Endothelial cell of umbilical vein (primary cell): ENCODE data around the gene KIF6. TPM values are rescaled to one million over a fixed set of nuclear protein-coding genes. Genes with fewer than 3 reads are reported as not detected.

Source experiments
- BruUV-seq: library from RNA; stranded (reverse); fragments of 400-500 nt; replicated peaks from 2 replicates; lab custom pipeline; 2021; lab: Mats Ljungman, UMichigan
- CTCF ChIA-PET: fragments of 300-600, 350-600 bp; sonication (Branson Sonifier 250); formaldehyde crosslinking; loops from one replicate; lab custom pipeline; 2021; ENCODE audit warnings: antibody characterized with exemption, inconsistent platforms; lab: Charles Lee
- POLR2A ChIA-PET: fragments of 300-600, 350-600 bp; sonication (Branson Sonifier 250); formaldehyde crosslinking; loops from one replicate; lab custom pipeline; 2021; ENCODE audit warnings: antibody characterized with exemption, inconsistent platforms; lab: Charles Lee
- DNase-seq: peaks from one replicate; pipeline ENCODE4 v3.0.0-alpha.2; 2011; ENCODE audit warnings: low read depth, low spot score
- FAIRE-seq: peaks from 2 replicates; lab custom pipeline; 2011; peaks lifted over from hg19 to GRCh38; lab: Jason Lieb, UNC
- H2AFZ ChIP-seq: 2 replicates; pipeline ENCODE4 v1.6.0; 2012; ENCODE audit warnings: low read depth, low read length, control low read depth, inconsistent platforms
- H3K27ac ChIP-seq: 2 replicates; pipeline ENCODE4 v1.5.1; 2011; ENCODE audit warnings: low read depth, mild to moderate bottlenecking, control low read depth, low read length, moderate library complexity; ENCODE audit not compliant: insufficient read depth
- H3K27me3 ChIP-seq, 2 experiments: 2 replicates each; pipeline versions ENCODE4 v1.6.0 to v1.6.1; 2011; ENCODE audit warnings: low read length in 2 of 2, mixed read lengths in 1 of 2; ENCODE audit not compliant: control insufficient read depth in 2 of 2, insufficient read depth in 2 of 2
- H3K36me3 ChIP-seq, 2 experiments: 2 replicates in 1 of 2; 3 replicates in 1 of 2; pipeline ENCODE4 v1.5.1; 2011; ENCODE audit warnings: low read length in 2 of 2, mild to moderate bottlenecking in 1 of 2, moderate library complexity in 1 of 2; ENCODE audit not compliant: control insufficient read depth in 2 of 2, insufficient read depth in 2 of 2; ENCODE audit errors: extremely low read depth in 1 of 2
- H3K4me1 ChIP-seq: 3 replicates; pipeline ENCODE4 v1.5.1; 2011; ENCODE audit warnings: mild to moderate bottlenecking, low read length; ENCODE audit not compliant: control insufficient read depth, insufficient read depth; ENCODE audit errors: extremely low read depth
- H3K4me2 ChIP-seq: 2 replicates; pipeline ENCODE4 v1.6.1; 2011; ENCODE audit warnings: low read length, control low read depth, mixed read lengths; ENCODE audit not compliant: insufficient read depth
- H3K4me3 ChIP-seq, 3 experiments: fragments of 200-600 bp in 1 of 3; sonication (generic), shearing (Covaris generic) in 1 of 3; replicated peaks in 1 of 3; 2 replicates each; pipeline ENCODE4 v1.5.1; 2011 to 2016; ENCODE audit warnings: control low read depth in 3 of 3, low read length in 3 of 3, mild to moderate bottlenecking in 2 of 3, inconsistent platforms in 1 of 3, low read depth in 1 of 3, moderate library complexity in 1 of 3; ENCODE audit not compliant: insufficient read depth in 1 of 3
- H3K79me2 ChIP-seq: 2 replicates; pipeline ENCODE4 v1.6.0; 2012; ENCODE audit warnings: low read length, inconsistent platforms; ENCODE audit not compliant: control insufficient read depth, insufficient read depth
- H3K9ac ChIP-seq: replicated peaks from 2 replicates; pipeline ENCODE3; 2011; ENCODE audit warnings: low read length, control low read depth; ENCODE audit not compliant: insufficient read depth; ENCODE audit errors: extremely low read depth
- H3K9me1 ChIP-seq: replicated peaks from 3 replicates; pipeline ENCODE4 v1.6.0; 2011; ENCODE audit warnings: mild to moderate bottlenecking, low read length; ENCODE audit not compliant: control insufficient read depth, insufficient read depth; ENCODE audit errors: extremely low read depth
- H3K9me3 ChIP-seq: replicated peaks from 2 replicates; pipeline ENCODE4 v1.5.1; 2012; ENCODE audit warnings: low read length, inconsistent platforms; ENCODE audit not compliant: control insufficient read depth, insufficient read depth
- H4K20me1 ChIP-seq: replicated peaks from 2 replicates; pipeline ENCODE3; 2011; ENCODE audit warnings: mild to moderate bottlenecking, low read length; ENCODE audit not compliant: control insufficient read depth, insufficient read depth; ENCODE audit errors: extremely low read depth
- CTCF ChIP-seq, 2 donors: IDR thresholded peaks; 1 replicate in 1 of 2; 2 replicates in 1 of 2; pipeline ENCODE4 v1.5.1; 2011; ENCODE audit warnings: low read length in 2 of 2, mild to moderate bottlenecking in 2 of 2, moderate library complexity in 2 of 2, control low read depth in 1 of 2, inconsistent platforms in 1 of 2, low read depth in 1 of 2; ENCODE audit not compliant: insufficient read depth in 1 of 2; ENCODE audit errors: extremely low read depth in 1 of 2
- EZH2 ChIP-seq: IDR thresholded peaks from 2 replicates; pipeline ENCODE4 v1.6.1; 2012; ENCODE audit warnings: borderline replicate concordance, low read depth, mild to moderate bottlenecking, moderate library complexity, low read length, inconsistent platforms; ENCODE audit not compliant: severe bottlenecking
- FOS ChIP-seq: IDR thresholded peaks from 2 replicates; pipeline ENCODE4 v1.6.1; 2011; ENCODE audit warnings: mild to moderate bottlenecking, low read length, moderate library complexity, borderline replicate concordance; ENCODE audit not compliant: insufficient read depth
- GATA2 ChIP-seq: IDR thresholded peaks from 2 replicates; pipeline ENCODE4 v1.7.0; 2011; ENCODE audit warnings: low read depth, mild to moderate bottlenecking, moderate library complexity, mixed read lengths, low read length; ENCODE audit not compliant: insufficient read length, insufficient read depth
- JUN ChIP-seq: IDR thresholded peaks from 2 replicates; pipeline ENCODE4 v1.6.1; 2011; ENCODE audit warnings: borderline replicate concordance, low read depth; ENCODE audit not compliant: insufficient read length, insufficient read depth
- MAX ChIP-seq: IDR thresholded peaks from 2 replicates; pipeline ENCODE4 v1.6.1; 2011; ENCODE audit not compliant: insufficient read depth, insufficient read length
- MYC ChIP-seq: IDR thresholded peaks from one replicate; pipeline ENCODE4 v1.6.1; 2011; ENCODE audit warnings: mild to moderate bottlenecking, low read depth, low read length
- POLR2A ChIP-seq: IDR thresholded peaks from 2 replicates; pipeline ENCODE4 v1.6.1; 2012; ENCODE audit warnings: low read depth, mild to moderate bottlenecking, control low read depth, low read length
- POLR2AphosphoS5 ChIP-seq: IDR thresholded peaks from 2 replicates; pipeline ENCODE4 v1.6.1; 2012; ENCODE audit warnings: low read depth, mild to moderate bottlenecking, control low read depth, low read length, moderate library complexity; ENCODE audit not compliant: insufficient read depth
- dilution Hi-C: fragments of 300-500 bp; cut with MboI; formaldehyde crosslinking; loops from one replicate; pipeline ENCODE4 v1.15.0; 2019; ENCODE audit warnings: low sequenced_read_pairs; ENCODE audit not compliant: extremely low pct_ligation_motif_present
- intact Hi-C: fragments of 100-400 bp; cut with micrococcal nuclease; formaldehyde crosslinking; loops from one replicate; pipeline ENCODE4 v1.10.0; 2022
- polyA plus RNA-seq, 4 experiments: library from polyadenylated mRNA; depleted of rRNA in 3 of 4; stranded (reverse) in 3 of 4; unstranded in 1 of 4; fragments of >200 nt; gene quantifications; 2 replicates each; pipeline versions ENCODE4 v1.2.1 to v1.2.3, GENCODE V29; 2011 to 2012; ENCODE audit warnings: missing spikeins in 1 of 4
- total RNA-seq: library from RNA; stranded (reverse); gene quantifications from 2 replicates; pipeline ENCODE4 v1.2.3, GENCODE V29; 2021

Gene KIF6
- total and polyA plus RNA-seq, 2 donors (not counting 3 experiments of a cell fraction or from before 2014, with no cell fraction given), result not detected

GRCh38 chr6:39304951-39305350, 420.3 kb downstream of the KIF6 start:
- Histone ChIP-seq H3K4me1 (no peaks in the 10 kb centered on the region), H3K79me2 (no peaks in the 10 kb centered on the region), H3K9me1 (no peaks in the 10 kb centered on the region), H3K27me3 (no peaks in the 10 kb centered on the region), H3K9ac (no peak overlapping the region), H3K4me2 (no peak overlapping the region), H2AFZ (no peak overlapping the region), H3K36me3 (no peaks in the 10 kb centered on the region), H3K27ac (no peak overlapping the region), H3K4me3 (no peak overlapping the region), H4K20me1 (no peaks in the 10 kb centered on the region), H3K9me3 (no peaks in the 10 kb centered on the region)
- TF ChIP-seq EZH2 (no peak), CTCF (IDR thresholded peaks at IDR 0.05; ENCODE audit: extremely low read depth in 1 of 2, insufficient read depth in 1 of 2, low read depth in 1 of 2, low read length in 2 of 2) (no peak), FOS (no peak), MYC (no peak), JUN (no peak), POLR2A (no peak), MAX (no peak), POLR2AphosphoS5 (no peak), GATA2 (no peak)
- ChIA-PET CTCF (interaction anchor here (1.2 to 14.2 kb wide), 4 partner anchors 136 to 432 kb away, joined by 3 to 223 read pairs (median 11); no protein-coding TSS in a partner anchor), POLR2A (no interaction called here)
- DNase-seq, result no peak
- FAIRE-seq, result no peak
- dilution Hi-C loops (no loop called here), intact Hi-C loops (no loop called here)
- BruUV-seq, result no TSS peak
